Panc1 (cell line): Measurements from ENCODE around the gene WDFY2. TPM values are rescaled to one million over a fixed set of nuclear protein-coding genes. Genes with fewer than 3 reads are reported as not detected.

Source experiments
- ATAC-seq: fragments of 200-7000 bp; cut with Tn5 transposase; 2 replicates; pipeline ENCODE4 v1.9.1; 2020; ENCODE audit warnings: mild to moderate bottlenecking, moderate library complexity
- BruUV-seq: library from RNA; stranded (reverse); fragments of 400-500 nt; replicated peaks from 2 replicates; lab custom pipeline; 2021; lab: Mats Ljungman, UMichigan
- CTCF ChIA-PET: fragments of 300-600 bp; sonication (Branson Sonifier 250); formaldehyde crosslinking; loops from one replicate; lab custom pipeline; 2022; ENCODE audit warnings: antibody characterized with exemption; lab: Charles Lee
- POLR2A ChIA-PET: fragments of 300-600 bp; sonication (Branson Sonifier 250); formaldehyde crosslinking; loops from one replicate; lab custom pipeline; 2022; ENCODE audit warnings: antibody characterized with exemption; lab: Charles Lee
- DNase-seq: peaks from one replicate; pipeline ENCODE4 v3.0.0-alpha.2; 2010; ENCODE audit warnings: low read depth, low spot score
- H3K27ac ChIP-seq: 2 replicates; pipeline ENCODE4 v1.5.1; 2011; ENCODE audit warnings: mild to moderate bottlenecking, low read length, inconsistent platforms
- H3K27me3 ChIP-seq: fragments of 200-500 bp; sonication (Bioruptor generic); 2 replicates; pipeline ENCODE4 v1.6.0; 2014; ENCODE audit warnings: low read length, inconsistent platforms; ENCODE audit not compliant: control insufficient read depth, insufficient read depth
- H3K36me3 ChIP-seq: fragments of 200-500 bp; sonication (Bioruptor generic); 2 replicates; pipeline ENCODE4 v1.5.1; 2014; ENCODE audit warnings: inconsistent platforms, mild to moderate bottlenecking, low read length, moderate library complexity; ENCODE audit not compliant: control insufficient read depth, insufficient read depth
- H3K4me1 ChIP-seq: 2 replicates; pipeline ENCODE4 v1.5.1; 2011; ENCODE audit warnings: inconsistent platforms, mild to moderate bottlenecking, low read length, moderate library complexity; ENCODE audit not compliant: control insufficient read depth, insufficient read depth
- H3K4me3 ChIP-seq, 2 experiments: 2 replicates each; pipeline ENCODE4 v1.5.1; 2011 to 2012; ENCODE audit warnings: low read depth in 2 of 2, low read length in 2 of 2, mild to moderate bottlenecking in 2 of 2, inconsistent platforms in 1 of 2, moderate library complexity in 1 of 2
- H3K9me3 ChIP-seq: fragments of 200-500 bp; sonication (Bioruptor generic); 2 replicates; pipeline ENCODE4 v1.5.1; 2014; ENCODE audit warnings: low read depth, mild to moderate bottlenecking, inconsistent platforms, low read length, moderate library complexity; ENCODE audit not compliant: control insufficient read depth, insufficient read depth
- POLR2AphosphoS5 ChIP-seq: IDR thresholded peaks from 2 replicates; pipeline ENCODE4 v1.6.1; 2012; ENCODE audit warnings: mild to moderate bottlenecking, low read depth, low read length, moderate library complexity
- REST ChIP-seq, 2 experiments: IDR thresholded peaks; 2 replicates each; pipeline ENCODE4 v1.6.1; 2011 to 2012; ENCODE audit warnings: low read depth in 2 of 2, control low read depth in 1 of 2, low read length in 1 of 2, mild to moderate bottlenecking in 1 of 2, moderate library complexity in 1 of 2; ENCODE audit not compliant: insufficient read depth in 1 of 2
- SIN3A ChIP-seq: IDR thresholded peaks from 2 replicates; pipeline ENCODE4 v1.6.1; 2012; ENCODE audit warnings: low read depth, mild to moderate bottlenecking, low read length, moderate library complexity, borderline replicate concordance; ENCODE audit not compliant: insufficient read depth
- TCF7L2 ChIP-seq: IDR thresholded peaks from 2 replicates; pipeline ENCODE4 v1.6.1; 2011; ENCODE audit warnings: mild to moderate bottlenecking, low read depth, low read length, inconsistent platforms
- in situ Hi-C: cut with HindIII; loops from 2 replicates; pipeline ENCODE4 v1.10.0; 2016; ENCODE audit warnings: low sequenced_read_pairs, low pct_unique_long_range_greater_than_20kb
- intact Hi-C: fragments of 100-400 bp; cut with micrococcal nuclease; formaldehyde crosslinking; loops from one replicate; pipeline ENCODE4 v1.10.0; 2022; ENCODE audit not compliant: unreplicated experiment
- total RNA-seq: library from RNA; stranded (reverse); gene quantifications from one replicate; pipeline ENCODE4 v1.2.1, GENCODE V29; 2021; ENCODE audit not compliant: unreplicated experiment
- TF ChIP-seq, protein P1 (sequence below): fragments of 450-650 bp; IDR thresholded peaks from 2 replicates; pipeline ENCODE4 v1.5.1; 2017; ENCODE audit warnings: mild to moderate bottlenecking

WDFY2 gene
- total RNA-seq, 1 experiment from 2014 or later, result 7.8 TPM

DNA sequence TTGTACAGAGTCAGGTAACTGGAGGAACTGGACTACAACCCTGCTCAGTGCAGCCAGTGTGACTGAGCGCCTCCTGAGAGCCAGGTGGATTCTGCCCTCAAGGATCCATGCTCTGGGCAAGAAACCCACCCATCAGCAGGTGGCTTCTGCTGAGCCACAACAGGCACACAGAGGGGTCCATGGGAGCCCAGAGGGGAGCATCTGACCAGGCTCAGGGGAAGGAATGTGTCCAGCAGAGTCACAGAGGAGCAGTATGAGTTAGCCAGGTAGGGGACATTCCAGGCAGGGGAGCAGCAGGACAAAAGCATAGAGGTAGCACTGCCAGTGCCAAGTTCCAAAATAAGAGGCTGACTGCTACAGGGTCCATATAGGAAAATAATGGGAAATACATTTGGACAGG lies 199.8 kb downstream of the WDFY2 start:
- Histone ChIP-seq H3K4me3 (no peak overlapping the region), H3K4me1 (no peaks in the 10 kb centered on the region), H3K36me3 (no peaks in the 10 kb centered on the region), H3K27ac (no peak overlapping the region), H3K9me3 (no peaks in the 10 kb centered on the region), H3K27me3 (no peaks in the 10 kb centered on the region)
- ChIA-PET CTCF (no interaction called here), POLR2A (no interaction called here)
- intact Hi-C loops (no loop called here), in situ Hi-C loops (no loop called here)
- DNase-seq (no peak), ATAC-seq (no peak)
- TF ChIP-seq, protein P1, sequence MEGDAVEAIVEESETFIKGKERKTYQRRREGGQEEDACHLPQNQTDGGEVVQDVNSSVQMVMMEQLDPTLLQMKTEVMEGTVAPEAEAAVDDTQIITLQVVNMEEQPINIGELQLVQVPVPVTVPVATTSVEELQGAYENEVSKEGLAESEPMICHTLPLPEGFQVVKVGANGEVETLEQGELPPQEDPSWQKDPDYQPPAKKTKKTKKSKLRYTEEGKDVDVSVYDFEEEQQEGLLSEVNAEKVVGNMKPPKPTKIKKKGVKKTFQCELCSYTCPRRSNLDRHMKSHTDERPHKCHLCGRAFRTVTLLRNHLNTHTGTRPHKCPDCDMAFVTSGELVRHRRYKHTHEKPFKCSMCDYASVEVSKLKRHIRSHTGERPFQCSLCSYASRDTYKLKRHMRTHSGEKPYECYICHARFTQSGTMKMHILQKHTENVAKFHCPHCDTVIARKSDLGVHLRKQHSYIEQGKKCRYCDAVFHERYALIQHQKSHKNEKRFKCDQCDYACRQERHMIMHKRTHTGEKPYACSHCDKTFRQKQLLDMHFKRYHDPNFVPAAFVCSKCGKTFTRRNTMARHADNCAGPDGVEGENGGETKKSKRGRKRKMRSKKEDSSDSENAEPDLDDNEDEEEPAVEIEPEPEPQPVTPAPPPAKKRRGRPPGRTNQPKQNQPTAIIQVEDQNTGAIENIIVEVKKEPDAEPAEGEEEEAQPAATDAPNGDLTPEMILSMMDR, result no peak
- TF ChIP-seq SIN3A, result no peak
- TF ChIP-seq REST (IDR thresholded peaks at IDR 0.05; ENCODE audit: insufficient read depth in 1 of 2, low read depth in 2 of 2, low read length in 1 of 2), result no peak
- TF ChIP-seq TCF7L2, result no peak
- TF ChIP-seq POLR2AphosphoS5, result no peak
- no TSS peak for BruUV-seq

DNA sequence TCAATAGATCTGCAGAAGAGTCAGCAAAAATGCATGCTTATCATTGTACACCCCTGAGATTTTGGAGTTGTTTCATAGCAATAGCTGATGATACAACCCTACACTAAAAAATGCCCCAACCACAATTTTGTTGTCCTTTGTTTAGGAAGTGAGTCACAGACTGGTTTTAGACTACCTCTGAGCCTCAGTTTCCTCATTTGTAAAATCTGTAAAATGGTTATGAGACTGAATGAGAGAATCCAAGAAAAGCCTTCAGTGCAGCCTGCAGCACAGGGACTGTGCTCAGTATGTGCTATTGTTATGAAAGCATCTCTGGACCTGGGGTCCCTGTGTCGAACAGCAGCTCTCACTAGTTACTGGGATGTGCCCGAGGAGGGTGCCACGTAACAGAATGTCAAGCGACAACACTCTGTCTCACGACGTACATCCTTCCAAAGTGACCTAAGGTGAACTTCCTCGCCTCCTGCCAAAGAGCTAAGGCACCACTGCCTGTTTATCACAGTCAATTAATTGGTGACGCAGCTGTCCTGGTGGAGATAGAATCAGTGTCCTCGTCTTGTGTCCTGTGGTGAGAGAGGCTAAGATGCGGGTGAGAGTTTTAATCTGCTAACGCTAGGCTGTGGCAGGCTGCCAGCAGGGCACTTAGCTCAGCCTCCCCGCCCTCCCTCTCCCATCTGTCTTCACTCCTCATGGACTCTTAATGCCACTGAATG lies 201.6 kb downstream of the WDFY2 start:
- H3K27ac ChIP-seq, result no peak overlapping the region
- in situ Hi-C loops, result no loop called here
- H3K4me3 ChIP-seq, result no peak overlapping the region
- TF ChIP-seq SIN3A (no peak), POLR2AphosphoS5 (no peak), REST (IDR thresholded peaks at IDR 0.05; ENCODE audit: insufficient read depth in 1 of 2, low read depth in 2 of 2, low read length in 1 of 2) (no peak), TCF7L2 (no peak)
- TF ChIP-seq, protein P1, result no peak
- no peaks in the 10 kb centered on the region for H3K27me3 ChIP-seq
- no TSS peak for BruUV-seq
- CTCF ChIA-PET, result no interaction called here
- H3K36me3 ChIP-seq, result no peaks in the 10 kb centered on the region
- DNase-seq (no peak), ATAC-seq (no peak)
- H3K4me1 ChIP-seq, result no peaks in the 10 kb centered on the region
- intact Hi-C loops, result no loop called here
- no peaks in the 10 kb centered on the region for H3K9me3 ChIP-seq
- POLR2A ChIA-PET, result no interaction called here
